A673 (cell line): ENCODE data around the gene SRD5A3.

Source experiments
- EZH2 ChIP-seq: fragments of 200-600 bp; sonication (generic); IDR thresholded peaks from 2 replicates; pipeline ENCODE4 v1.6.1; 2017; ENCODE audit warnings: borderline replicate concordance, low read depth, mild to moderate bottlenecking, mixed read lengths, antibody characterized with exemption, low read length; ENCODE audit not compliant: poor library complexity, severe bottlenecking
- TF ChIP-seq, protein P1 (sequence below): fragments of 300-800, 200-600 bp; sonication (generic); conservative IDR thresholded peaks from 2 replicates; pipeline ENCODE4 v1.5.1; 2017; ENCODE audit warnings: low read depth, mild to moderate bottlenecking, antibody characterized with exemption, low read length, moderate library complexity, mixed read lengths

DNA sequence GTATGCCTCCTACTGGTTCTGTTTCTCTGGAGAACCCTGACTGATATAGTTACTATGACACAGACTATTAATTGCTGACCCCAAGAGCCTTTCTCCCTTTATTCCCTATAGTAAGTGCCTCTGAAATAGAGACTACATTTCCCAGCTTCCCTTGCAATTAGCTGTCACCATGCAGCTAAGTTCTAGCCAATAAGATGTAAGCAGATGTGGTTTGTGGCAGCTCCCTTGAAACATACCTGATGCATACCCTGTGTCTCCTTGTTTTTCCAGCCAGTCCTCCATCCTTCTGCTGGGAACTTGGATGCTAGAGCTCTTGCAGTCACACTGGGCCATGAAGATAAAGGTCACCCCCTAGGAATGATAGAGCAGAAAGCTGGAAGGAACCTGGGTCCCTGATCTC lies 40.0 kb downstream of the SRD5A3 start:
- TF ChIP-seq, protein P1, sequence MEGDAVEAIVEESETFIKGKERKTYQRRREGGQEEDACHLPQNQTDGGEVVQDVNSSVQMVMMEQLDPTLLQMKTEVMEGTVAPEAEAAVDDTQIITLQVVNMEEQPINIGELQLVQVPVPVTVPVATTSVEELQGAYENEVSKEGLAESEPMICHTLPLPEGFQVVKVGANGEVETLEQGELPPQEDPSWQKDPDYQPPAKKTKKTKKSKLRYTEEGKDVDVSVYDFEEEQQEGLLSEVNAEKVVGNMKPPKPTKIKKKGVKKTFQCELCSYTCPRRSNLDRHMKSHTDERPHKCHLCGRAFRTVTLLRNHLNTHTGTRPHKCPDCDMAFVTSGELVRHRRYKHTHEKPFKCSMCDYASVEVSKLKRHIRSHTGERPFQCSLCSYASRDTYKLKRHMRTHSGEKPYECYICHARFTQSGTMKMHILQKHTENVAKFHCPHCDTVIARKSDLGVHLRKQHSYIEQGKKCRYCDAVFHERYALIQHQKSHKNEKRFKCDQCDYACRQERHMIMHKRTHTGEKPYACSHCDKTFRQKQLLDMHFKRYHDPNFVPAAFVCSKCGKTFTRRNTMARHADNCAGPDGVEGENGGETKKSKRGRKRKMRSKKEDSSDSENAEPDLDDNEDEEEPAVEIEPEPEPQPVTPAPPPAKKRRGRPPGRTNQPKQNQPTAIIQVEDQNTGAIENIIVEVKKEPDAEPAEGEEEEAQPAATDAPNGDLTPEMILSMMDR: no peak
- no peak for TF ChIP-seq EZH2
